ENCODE results near the gene PAQR4. TPM values are rescaled to one million over a fixed set of nuclear protein-coding genes. Genes with fewer than 3 reads are reported as not detected.

Gene PAQR4
- total RNA-seq, 1 donor from 2014 or later = 7.4 TPM

DNA sequence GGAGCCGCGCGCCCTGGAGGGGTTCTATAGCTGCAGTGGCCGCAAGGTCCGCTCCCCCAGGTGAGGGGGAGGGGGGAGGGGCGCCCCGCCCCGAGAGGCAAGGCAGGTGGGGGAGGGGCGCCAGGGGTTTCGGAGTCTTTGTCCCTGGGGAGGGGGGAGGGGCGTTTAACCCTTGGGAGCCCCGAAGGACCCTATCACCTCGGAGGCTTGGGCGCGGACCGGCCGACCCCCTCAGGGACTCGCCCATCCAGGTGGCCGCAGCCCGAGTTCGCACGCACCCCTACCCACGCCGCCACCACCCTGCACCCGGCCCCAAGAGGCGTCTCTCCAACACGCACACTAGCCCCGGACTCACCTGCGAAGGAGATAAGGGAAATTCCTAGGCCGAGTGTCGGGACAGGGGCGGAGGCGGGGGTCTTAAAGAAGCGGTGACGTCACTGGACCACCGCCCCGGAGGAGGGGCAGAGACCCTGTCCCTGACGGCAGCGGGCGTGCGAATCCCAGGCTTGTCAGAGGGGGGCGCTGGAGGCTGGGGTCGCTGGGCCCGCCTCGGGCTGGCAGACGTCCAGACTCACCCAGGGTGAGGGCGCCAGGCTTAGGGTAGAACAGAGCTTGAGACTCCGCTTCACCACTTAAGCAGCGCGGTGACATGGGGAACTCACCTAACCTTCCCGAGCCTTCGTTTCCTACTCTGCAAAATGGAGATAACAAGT, 48.8 kb downstream of the PAQR4 start, which contains the start of gene CLDN6:
Gene CLDN6 (minus strand): TSS at position 390 of the 713 bp plus-strand sequence. CDS start 2,162 bp downstream, outside the sequence.
- Histone ChIP-seq H3K36me3 (no peaks in the 10 kb centered on the region), H3K27me3 (peaks cover 19% of the 10 kb centered on the region), H3K4me1 (peaks cover 35% of the 10 kb centered on the region), H3K9me3 (no peaks in the 10 kb centered on the region), H3K27ac (no peak within 1 kb of the TSS), H3K4me3 (no peak within 1 kb of the TSS)
- TF ChIP-seq, protein P1, sequence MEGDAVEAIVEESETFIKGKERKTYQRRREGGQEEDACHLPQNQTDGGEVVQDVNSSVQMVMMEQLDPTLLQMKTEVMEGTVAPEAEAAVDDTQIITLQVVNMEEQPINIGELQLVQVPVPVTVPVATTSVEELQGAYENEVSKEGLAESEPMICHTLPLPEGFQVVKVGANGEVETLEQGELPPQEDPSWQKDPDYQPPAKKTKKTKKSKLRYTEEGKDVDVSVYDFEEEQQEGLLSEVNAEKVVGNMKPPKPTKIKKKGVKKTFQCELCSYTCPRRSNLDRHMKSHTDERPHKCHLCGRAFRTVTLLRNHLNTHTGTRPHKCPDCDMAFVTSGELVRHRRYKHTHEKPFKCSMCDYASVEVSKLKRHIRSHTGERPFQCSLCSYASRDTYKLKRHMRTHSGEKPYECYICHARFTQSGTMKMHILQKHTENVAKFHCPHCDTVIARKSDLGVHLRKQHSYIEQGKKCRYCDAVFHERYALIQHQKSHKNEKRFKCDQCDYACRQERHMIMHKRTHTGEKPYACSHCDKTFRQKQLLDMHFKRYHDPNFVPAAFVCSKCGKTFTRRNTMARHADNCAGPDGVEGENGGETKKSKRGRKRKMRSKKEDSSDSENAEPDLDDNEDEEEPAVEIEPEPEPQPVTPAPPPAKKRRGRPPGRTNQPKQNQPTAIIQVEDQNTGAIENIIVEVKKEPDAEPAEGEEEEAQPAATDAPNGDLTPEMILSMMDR (IDR thresholded peaks at IDR 0.05) = peak; percentile 30
- DNase-seq = no peak
- intact Hi-C loops (cut with DNase I) = no loop called here
- no peak for ATAC-seq

DNA sequence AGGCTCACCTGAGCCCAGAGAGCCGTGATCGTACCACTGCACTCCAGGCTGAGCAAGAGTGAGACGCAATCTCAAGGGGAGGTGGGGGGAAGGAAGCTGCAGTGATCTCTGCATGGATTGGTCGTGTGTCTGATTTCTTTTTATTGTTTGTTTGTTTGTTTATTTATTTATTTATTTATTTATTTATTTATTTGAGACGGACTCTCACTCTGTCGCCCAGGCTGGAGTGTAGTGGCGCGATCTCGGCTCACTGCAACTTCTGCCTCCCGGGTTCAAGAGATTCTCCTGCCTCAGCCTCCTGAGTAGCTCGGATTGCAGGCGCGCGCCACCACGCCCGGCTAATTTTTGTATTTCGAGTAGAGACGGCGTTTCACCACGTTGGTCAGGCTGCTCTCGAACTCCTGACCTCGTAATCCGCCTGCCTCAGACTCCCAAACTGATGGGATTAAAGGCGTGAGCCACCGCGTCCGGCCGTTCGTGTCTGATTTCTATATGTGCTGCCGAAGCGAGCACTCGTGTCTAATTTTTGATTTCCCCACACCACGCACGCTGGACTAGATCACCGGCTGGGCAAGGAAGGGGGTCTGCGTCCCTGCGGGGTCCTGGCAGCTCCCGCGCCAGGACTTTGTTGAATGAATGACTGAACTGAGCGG, 50.6 kb downstream of the PAQR4 start:
- intact Hi-C loops (cut with DNase I) = no loop called here
- ATAC-seq = no peak
- Histone ChIP-seq H3K27ac (no peak overlapping the region), H3K4me3 (peak overlapping the region; percentile 68), H3K9me3 (no peaks in the 10 kb centered on the region), H3K4me1 (peaks cover 45% of the 10 kb centered on the region), H3K27me3 (peaks cover 12% of the 10 kb centered on the region), H3K36me3 (no peaks in the 10 kb centered on the region)
- TF ChIP-seq, protein P1 (IDR thresholded peaks at IDR 0.05) = no peak
- DNase-seq = no peak

DNA sequence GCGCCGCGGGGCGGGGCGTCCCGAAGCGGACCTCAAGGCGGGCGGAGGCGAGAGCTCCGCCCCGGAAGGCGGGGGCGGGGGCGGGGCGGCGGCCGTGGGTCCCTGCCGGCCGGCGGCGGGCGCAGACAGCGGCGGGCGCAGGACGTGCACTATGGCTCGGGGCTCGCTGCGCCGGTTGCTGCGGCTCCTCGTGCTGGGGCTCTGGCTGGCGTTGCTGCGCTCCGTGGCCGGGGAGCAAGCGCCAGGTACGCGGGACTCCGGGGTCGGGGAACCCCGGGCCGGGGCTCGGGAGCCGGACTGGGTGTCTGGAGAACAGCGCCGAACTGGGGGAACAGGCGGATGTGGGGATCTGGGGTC, 51.1 kb downstream of the PAQR4 start, which contains the start of gene TNFRSF12A:
Gene TNFRSF12A (plus strand): TSS at position 122 of the 357 bp plus-strand sequence. CDS start 30 bp downstream, at position 152.
- peaks cover 49% of the 10 kb centered on the region for H3K4me1 ChIP-seq
- intact Hi-C loops (cut with DNase I) = no loop called here
- ATAC-seq = peak; percentile 63

DNA sequence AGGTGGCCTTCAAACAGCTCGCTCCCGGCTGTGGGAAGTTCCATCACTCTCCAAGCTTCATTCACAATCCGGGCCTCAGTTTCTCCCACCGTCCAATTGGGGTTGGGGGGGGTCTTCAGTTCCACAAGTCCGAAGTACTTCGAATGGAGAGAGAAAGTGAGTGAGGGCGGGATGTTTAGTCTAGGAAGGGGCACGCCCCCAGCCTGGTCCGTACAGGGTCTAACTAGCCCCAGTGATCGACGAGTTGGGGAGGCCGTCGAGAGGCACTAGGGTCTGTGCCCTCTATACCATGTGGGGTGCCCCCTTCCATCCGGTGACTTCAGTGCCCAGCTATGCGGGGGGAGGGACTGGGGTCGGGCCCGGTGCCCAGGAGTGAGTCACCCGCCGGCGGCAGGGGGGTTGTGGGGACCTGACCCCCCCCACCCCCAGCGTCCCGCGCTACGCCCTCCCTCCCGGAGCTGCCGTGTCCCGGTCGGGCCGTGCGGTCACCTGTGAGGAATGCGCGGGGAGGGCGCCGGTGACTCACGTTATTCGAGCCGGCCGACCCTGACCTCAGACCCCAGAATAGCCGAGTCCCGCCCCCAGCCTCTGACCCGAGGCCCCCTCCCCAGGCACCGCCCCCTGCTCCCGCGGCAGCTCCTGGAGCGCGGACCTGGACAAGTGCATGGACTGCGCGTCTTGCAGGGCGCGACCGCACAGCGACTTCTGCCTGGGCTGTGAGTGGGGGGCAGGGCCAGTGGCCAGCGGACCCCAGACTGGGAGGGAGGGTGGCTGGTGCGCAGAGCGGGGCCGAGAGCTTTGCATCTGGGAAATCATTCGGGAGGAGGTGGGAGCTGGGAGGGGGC, 51.7 kb downstream of the PAQR4 start:
- intact Hi-C loops (cut with DNase I) = no loop called here
- DNase-seq (peak; percentile 94), ATAC-seq (peak; percentile 64)
- peak overlapping the region; percentile 68 for H3K4me3 ChIP-seq
- H3K36me3 ChIP-seq = no peaks in the 10 kb centered on the region
- H3K9me3 ChIP-seq = no peaks in the 10 kb centered on the region
- TF ChIP-seq, protein P1 (IDR thresholded peaks at IDR 0.05) = no peak
- H3K27me3 ChIP-seq = peaks cover 12% of the 10 kb centered on the region
- peak overlapping the region; percentile 91 for H3K27ac ChIP-seq
- H3K4me1 ChIP-seq = peaks cover 49% of the 10 kb centered on the region

More for the DNA sequence above, 51.1 kb downstream of the PAQR4 start, which contains the start of gene TNFRSF12A:
- peak; percentile 91 for DNase-seq
- TF ChIP-seq, protein P1 (IDR thresholded peaks at IDR 0.05) = no peak
- peaks cover 12% of the 10 kb centered on the region for H3K27me3 ChIP-seq
- H3K9me3 ChIP-seq = no peaks in the 10 kb centered on the region
- peak within 1 kb of the TSS; percentile 91 for H3K27ac ChIP-seq
- H3K36me3 ChIP-seq = no peaks in the 10 kb centered on the region
- H3K4me3 ChIP-seq = peak within 1 kb of the TSS; percentile 68

DNA sequence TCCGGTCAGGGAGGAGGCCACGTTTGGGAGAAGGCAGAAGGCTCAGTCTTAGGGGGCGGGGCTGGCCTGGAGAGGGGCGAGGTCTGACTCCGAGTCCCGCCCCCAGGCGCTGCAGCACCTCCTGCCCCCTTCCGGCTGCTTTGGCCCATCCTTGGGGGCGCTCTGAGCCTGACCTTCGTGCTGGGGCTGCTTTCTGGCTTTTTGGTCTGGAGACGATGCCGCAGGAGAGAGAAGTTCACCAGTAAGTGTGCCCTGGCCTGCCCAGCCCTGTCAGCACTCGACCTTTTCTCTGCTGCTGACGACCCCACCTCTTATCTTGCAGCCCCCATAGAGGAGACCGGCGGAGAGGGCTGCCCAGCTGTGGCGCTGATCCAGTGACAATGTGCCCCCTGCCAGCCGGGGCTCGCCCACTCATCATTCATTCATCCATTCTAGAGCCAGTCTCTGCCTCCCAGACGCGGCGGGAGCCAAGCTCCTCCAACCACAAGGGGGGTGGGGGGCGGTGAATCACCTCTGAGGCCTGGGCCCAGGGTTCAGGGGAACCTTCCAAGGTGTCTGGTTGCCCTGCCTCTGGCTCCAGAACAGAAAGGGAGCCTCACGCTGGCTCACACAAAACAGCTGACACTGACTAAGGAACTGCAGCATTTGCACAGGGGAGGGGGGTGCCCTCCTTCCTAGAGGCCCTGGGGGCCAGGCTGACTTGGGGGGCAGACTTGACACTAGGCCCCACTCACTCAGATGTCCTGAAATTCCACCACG, 52.5 kb downstream of the PAQR4 start:
- DNase-seq (peak; percentile 93), ATAC-seq (peak; percentile 59)
- intact Hi-C loops (cut with DNase I) = no loop called here
- Histone ChIP-seq H3K36me3 (peaks cover 7% of the 10 kb centered on the region), H3K27me3 (peaks cover 12% of the 10 kb centered on the region), H3K9me3 (no peaks in the 10 kb centered on the region), H3K27ac (peak overlapping the region; percentile 91), H3K4me3 (peak overlapping the region; percentile 68), H3K4me1 (peaks cover 49% of the 10 kb centered on the region)
- TF ChIP-seq, protein P1 (IDR thresholded peaks at IDR 0.05) = peak; percentile 32

Data from upper lobe of right lung (tissue), 1 donor.